Lower leg skin (tissue), 3 donors: ENCODE data around the gene KRTAP2-1.

Experiments used
- CTCF ChIP-seq, 3 donors: fragments of 450-650 bp; IDR thresholded peaks; one replicate each; pipeline ENCODE4 v1.5.1; 2016; ENCODE audit warnings: antibody characterized with exemption in 3 of 3, mild to moderate bottlenecking in 3 of 3, moderate library complexity in 2 of 3
- POLR2A ChIP-seq, 2 donors: fragments of 450-650 bp; IDR thresholded peaks; one replicate each; pipeline ENCODE4 v1.6.1; 2016 to 2017; ENCODE audit warnings: antibody characterized with exemption in 2 of 2, mild to moderate bottlenecking in 1 of 2, moderate library complexity in 1 of 2

- no peak for TF ChIP-seq CTCF (IDR thresholded peaks at IDR 0.05)
- TF ChIP-seq POLR2A (IDR thresholded peaks at IDR 0.05), result no peak
Observed at GRCh38 chr17:41019415-41019814, 27.7 kb downstream of the KRTAP2-1 start.
